NOMO-1 (cell line): ENCODE results near the gene KRTAP4-6.
A peak's percentile ranks its signal among the peaks of the same experiment; 100 is the strongest.
"Not testable (repeated sequence)": the region's sequence is repeated elsewhere in the genome, so short reads cannot be mapped to it uniquely, and the experiment has no call there.

ENCODE experiments used
- DNase-seq, 2 experiments: peaks; one replicate each; lab custom pipeline; 2025; ENCODE audit not compliant: unreplicated experiment in 2 of 2; lab: John Stamatoyannopoulos, UW

KRTAP4-6 gene

DNA sequence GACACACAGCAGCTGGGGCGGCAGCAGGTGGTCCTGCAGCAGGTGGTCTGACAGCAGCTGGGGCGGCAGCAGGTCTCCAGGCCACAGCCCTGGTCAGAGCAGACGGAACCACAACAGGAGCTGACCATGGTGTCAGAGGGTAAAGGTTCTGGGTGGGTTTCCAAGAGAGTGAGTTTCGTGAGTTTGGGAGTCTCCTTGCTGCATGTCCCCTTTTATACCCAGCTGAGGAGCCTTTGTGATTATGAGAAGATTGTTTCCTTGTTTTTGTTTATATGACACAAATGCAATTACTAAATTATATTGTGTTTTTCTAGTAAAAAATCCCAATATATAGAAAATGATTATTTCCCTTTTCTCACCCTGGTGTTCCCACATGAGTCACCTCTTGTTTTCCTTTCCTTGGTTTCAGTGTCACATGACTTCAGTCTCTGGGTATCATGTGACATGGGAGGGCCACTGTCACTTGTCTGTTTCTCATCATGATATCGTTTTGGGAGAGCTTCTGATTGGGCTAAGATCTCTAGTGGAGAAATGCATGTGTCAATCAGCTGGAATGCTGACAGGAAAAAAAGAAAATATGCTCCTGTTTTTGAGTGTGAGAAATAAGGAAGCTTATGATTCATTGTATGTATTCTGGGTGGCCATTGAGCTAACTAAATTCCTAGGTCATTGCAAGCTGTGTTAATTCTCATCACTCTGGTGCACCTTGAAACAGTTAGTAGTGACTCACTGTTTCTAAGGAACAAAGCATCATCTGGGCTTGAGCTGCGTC, at the start of gene KRTAP4-6:
Gene KRTAP4-6, minus strand, starts transcription at position 185 of the 772 bp plus-strand sequence. Its CDS starts 57 bp downstream, at position 128.
- no peak for DNase-seq

DNA sequence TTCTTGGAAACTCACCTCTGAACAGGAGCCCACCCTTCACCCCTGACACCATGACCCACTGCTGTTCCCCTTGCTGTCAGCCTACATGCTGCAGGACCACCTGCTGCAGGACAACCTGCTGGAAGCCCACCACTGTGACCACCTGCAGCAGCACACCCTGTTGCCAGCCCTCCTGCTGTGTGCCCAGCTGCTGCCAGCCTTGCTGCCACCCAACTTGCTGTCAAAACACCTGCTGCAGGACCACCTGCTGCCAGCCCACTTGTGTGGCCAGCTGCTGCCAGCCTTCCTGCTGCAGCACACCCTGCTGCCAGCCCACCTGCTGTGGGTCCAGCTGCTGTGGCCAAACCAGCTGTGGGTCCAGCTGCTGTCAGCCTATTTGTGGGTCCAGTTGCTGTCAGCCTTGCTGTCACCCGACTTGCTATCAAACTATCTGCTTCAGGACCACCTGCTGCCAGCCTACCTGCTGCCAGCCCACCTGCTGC, 49.5 kb upstream of the KRTAP4-6 start, which contains the start of gene KRTAP9-1:
Gene KRTAP9-1, plus strand, starts transcription at position 51 of the 482 bp plus-strand sequence. Its CDS starts 0 bp downstream, at position 51.
- not testable (repeated sequence) for DNase-seq

DNA sequence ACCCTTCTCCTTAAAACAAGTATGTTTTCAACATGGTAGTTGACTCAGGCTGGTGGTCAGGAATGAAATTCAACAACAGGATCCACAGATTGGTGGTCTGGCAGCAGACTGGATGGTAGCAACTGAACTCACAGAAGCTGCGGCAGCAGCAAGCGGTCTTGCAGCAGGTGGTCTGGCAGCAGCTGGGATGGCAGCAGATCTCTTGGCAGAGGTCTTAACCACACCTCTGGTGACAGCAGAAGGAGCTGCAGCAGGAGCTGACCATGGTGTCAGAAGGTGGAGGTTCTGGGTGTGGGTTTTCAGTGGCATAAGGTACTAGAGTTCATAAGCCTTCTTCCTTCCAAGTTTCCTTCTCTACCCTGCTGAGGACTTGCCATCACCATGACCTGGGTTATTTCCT, 46.5 kb upstream of the KRTAP4-6 start:
- DNase-seq, result no peak

DNA sequence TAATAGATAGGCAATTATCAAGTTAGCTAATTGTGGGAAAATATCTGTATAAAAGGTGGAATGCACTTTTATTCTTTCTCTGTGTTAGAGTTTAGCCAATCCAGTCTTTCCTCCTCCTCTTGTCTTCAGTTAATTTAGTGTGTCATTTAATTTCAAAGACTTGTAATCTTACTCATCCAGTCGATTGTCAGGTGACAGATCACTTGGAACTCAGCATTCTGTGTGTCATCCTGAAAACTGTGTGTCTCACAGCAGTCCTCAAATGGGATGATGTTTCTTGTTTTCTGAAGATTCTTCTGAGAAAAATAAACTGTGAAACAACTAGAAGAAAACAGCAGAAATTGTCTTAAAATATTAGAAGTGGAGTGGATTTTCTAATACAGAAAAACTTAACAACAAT, 44.7 kb upstream of the KRTAP4-6 start:
- no peak for DNase-seq

DNA sequence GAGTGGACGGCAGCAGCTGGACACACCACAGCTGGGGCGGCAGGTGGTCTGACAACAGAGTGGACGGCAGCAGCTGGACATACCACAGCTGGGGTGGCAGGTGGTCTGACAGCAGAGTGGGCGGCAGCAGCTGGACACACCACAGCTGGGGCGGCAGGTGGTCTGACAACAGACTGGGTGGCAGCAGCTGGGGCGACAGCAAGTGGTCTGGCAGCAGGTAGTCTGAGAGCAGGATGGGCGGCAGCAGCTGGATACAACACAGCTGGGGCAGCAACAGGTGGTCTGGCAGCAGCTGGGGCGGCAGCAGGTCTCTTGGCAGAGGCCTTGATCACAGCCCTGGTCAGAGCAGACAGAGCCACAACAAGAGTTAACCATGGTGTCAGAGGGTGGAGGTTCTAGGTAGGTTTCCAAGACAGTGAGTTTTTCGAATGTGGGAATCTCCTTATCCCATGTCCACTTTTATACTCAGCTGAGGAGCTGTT, 44.2 kb upstream of the KRTAP4-6 start, which contains the start of gene KRTAP4-1:
Gene KRTAP4-1, minus strand, starts transcription at position 432 of the 482 bp plus-strand sequence. Its CDS starts 57 bp downstream, at position 375.
- no peak for DNase-seq

DNA sequence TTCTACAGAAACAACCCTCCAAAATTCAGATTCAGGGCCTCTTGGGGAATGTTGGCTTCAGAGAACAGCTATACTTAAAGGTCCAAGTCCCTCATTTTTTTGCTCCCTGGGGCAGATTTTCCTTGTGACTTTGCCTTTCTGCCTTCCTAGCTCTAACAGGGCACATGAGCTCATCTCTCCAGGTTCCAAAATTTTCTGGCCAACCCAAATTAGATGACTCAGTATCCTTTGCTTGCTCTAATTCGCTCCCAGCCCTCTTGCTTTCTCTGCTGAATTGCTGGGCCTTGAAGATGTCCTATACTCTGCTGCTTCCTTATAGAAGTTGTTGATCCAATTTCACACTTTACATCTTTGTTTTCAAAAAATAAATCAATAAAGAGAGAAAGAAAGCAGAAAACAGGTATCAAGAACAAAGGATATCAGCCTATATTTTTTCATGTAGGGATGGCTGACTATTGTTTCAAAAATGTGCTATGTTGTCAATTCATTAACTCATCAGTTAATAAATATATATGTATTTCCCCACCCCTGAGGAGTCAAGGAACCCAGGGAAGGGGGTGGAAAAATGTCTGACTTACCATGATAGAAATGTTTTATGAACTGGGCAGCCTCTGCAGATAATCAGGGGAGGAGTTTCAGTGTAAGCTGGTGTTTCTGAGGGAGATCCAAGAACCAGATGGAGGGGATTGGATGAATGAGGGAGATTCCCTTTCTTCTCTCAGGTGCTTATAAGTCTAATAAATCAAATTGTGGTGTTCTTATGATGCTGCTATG, 38.7 kb upstream of the KRTAP4-6 start:
- no peak for DNase-seq

- DNase-seq, result no peak
Measured at GRCh38 chr17:41178341-41178740, 38.0 kb upstream of the KRTAP4-6 start.

GRCh38 chr17:41177727-41178271, 37.5 kb upstream of the KRTAP4-6 start, which contains the start of gene KRTAP4-2:
KRTAP4-2 (minus strand) TSS chr17:41178221; CDS start chr17:41178164, 57 bp downstream.
- no peak for DNase-seq

- peak; percentile 1 to 63 for DNase-seq
Measured at GRCh38 chr17:41176744-41177387, 36.5 kb upstream of the KRTAP4-6 start.

DNA sequence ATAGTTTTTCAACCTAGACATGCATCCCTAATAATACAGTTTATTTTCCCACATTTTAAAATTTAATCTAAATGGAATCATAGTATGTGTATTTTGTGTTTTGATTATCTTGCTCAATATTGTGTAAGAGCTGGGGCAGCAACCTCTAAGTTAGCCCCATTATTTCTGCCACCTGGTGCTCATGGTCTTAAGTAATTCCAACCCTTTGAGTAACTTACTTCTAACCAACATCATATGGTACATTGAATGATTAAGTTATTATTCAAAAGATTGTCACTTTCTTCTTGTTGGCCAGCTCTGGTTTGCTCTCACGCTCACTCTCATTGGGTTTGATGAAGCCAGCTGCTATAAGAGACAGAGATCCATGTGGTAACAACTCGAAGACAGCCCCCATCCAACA, 31.5 kb upstream of the KRTAP4-6 start:
- no peak for DNase-seq

GRCh38 chr17:41168121-41168520, 27.8 kb upstream of the KRTAP4-6 start, which contains the start of gene KRTAP4-3:
KRTAP4-3 (minus strand) TSS chr17:41168221; CDS start chr17:41168172, 49 bp downstream.
- no peak for DNase-seq

GRCh38 chr17:41167561-41167960, 27.2 kb upstream of the KRTAP4-6 start:
- no peak for DNase-seq

DNA sequence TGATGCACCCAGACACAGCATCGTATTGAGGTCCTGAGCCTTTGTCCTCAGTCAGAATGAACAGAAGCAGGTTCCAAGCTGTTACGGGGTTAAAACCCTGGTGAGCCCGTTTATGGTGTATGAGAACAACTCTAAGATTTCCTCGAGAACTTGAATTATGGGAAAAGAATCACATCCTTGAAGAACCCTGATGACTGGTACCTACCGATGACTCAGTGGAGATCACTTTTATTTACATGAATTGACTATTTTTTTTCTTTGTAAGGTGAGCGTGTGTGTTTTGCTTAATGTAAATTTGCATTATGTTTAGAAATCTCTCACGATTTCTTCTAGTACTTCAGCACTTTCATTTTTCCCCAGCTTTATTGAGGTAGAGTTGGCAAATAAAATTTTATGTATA, 23.5 kb upstream of the KRTAP4-6 start:
- no peak for DNase-seq

GRCh38 chr17:41160648-41161047, 20.3 kb upstream of the KRTAP4-6 start, which contains the start of gene KRTAP4-4:
KRTAP4-4 (minus strand) TSS chr17:41160748; CDS start chr17:41160691, 57 bp downstream.
- DNase-seq, result no peak

- not testable (repeated sequence) for DNase-seq
Measured at GRCh38 chr17:41160190-41160589, 19.8 kb upstream of the KRTAP4-6 start.

DNA sequence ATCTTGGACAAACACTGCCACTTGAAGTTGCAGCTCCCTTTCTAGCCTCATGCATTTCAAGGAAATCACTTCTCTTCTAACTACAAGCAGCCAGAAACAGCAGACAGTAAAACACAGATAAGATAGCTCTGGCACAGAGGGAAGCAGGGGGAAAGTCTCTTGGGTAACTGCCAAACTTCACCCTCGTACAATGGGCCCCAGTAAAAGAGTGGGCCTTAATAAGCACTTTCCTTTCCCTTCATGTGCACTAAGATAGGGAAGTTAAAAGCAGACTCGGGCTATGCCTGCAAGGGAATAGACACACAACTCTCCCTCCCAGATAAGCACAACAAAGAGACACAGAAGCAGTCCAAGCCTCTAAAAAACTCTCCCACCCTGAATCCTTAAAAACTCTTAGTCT, 13.5 kb upstream of the KRTAP4-6 start:
- no peak for DNase-seq

GRCh38 chr17:41151525-41151924, 11.2 kb upstream of the KRTAP4-6 start:
- no peak for DNase-seq

- DNase-seq, result no peak
Measured at GRCh38 chr17:41150026-41150425, 9.7 kb upstream of the KRTAP4-6 start.

DNA sequence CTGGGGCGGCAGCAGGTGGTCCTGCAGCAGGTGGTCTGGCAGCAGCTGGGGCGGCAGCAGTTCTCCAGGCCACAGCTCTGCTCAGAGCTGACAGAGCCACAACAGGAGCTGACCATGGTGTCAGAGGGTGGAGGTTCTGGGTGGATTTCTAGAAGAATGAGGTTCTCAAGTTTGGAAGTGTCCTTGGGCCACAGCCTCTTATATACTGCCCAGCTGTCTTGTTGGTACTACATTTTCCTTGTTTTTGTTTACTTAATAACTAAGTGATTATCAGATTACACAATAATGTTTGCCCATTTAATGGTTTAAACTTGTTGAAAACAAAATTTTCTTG, 9.3 kb upstream of the KRTAP4-6 start, which contains the start of gene KRTAP4-5:
Gene KRTAP4-5, minus strand, starts transcription at position 174 of the 334 bp plus-strand sequence. Its CDS starts 58 bp downstream, at position 116.
- no peak for DNase-seq
